Natural killer cell (primary cell): ENCODE results near the gene SLC1A4. TPM values are rescaled to one million over a fixed set of nuclear protein-coding genes. Genes with fewer than 3 reads are reported as not detected.
"Not testable (repeated sequence)": the region's sequence is repeated elsewhere in the genome, so short reads cannot be mapped to it uniquely, and the experiment has no call there.

Experiments
- ATAC-seq, 3 donors: fragments of 150-1000 bp in 2 of 3; fragments of 200-7000 bp in 1 of 3; cut with Tn5 transposase; 1 replicate in 1 of 3; 2 replicates in 2 of 3; pipeline ENCODE4 v1.10.0; 2021; ENCODE audit warnings: mild to moderate bottlenecking in 2 of 3, moderate library complexity in 2 of 3
- DNase-seq, 2 donors: peaks; one replicate each; pipeline versions ENCODE4 v3.0.0 to v3.0.0-alpha.2; 2013 to 2021; ENCODE audit warnings: mixed read lengths in 1 of 2
- H3K27ac ChIP-seq: one replicate; pipeline ENCODE4 v1.5.1; 2013; ENCODE audit warnings: mild to moderate bottlenecking, low read length
- H3K27me3 ChIP-seq: one replicate; pipeline ENCODE4 v1.6.1; 2013; ENCODE audit warnings: low read length; ENCODE audit not compliant: control insufficient read depth, insufficient read depth
- H3K36me3 ChIP-seq: one replicate; pipeline ENCODE4 v1.6.1; 2013; ENCODE audit warnings: low read length; ENCODE audit not compliant: control insufficient read depth, insufficient read depth
- H3K4me1 ChIP-seq: one replicate; pipeline ENCODE4 v1.6.1; 2013; ENCODE audit warnings: low read length; ENCODE audit not compliant: control insufficient read depth, insufficient read depth
- H3K4me3 ChIP-seq: one replicate; pipeline ENCODE4 v1.5.1; 2013; ENCODE audit warnings: low read length
- H3K9me3 ChIP-seq: one replicate; pipeline ENCODE4 v1.6.1; 2013; ENCODE audit warnings: low read length; ENCODE audit not compliant: control insufficient read depth, insufficient read depth
- H3K27ac Mint-ChIP-seq, 2 donors: one replicate each; pipeline ENCODE4 v1.8.0; 2022; ENCODE audit warnings: mild to moderate bottlenecking in 2 of 2, mixed read lengths in 2 of 2, moderate library complexity in 1 of 2
- H3K27me3 Mint-ChIP-seq, 2 donors: one replicate each; pipeline ENCODE4 v1.8.0; 2022; ENCODE audit warnings: low read depth in 2 of 2, mixed read lengths in 2 of 2
- H3K36me3 Mint-ChIP-seq: one replicate; pipeline ENCODE4 v1.8.0; 2022; ENCODE audit warnings: mixed read lengths
- H3K4me1 Mint-ChIP-seq, 2 donors: one replicate each; pipeline ENCODE4 v1.8.0; 2022; ENCODE audit warnings: mixed read lengths in 2 of 2
- H3K4me3 Mint-ChIP-seq: one replicate; pipeline ENCODE4 v1.8.0; 2022; ENCODE audit warnings: mild to moderate bottlenecking, moderate library complexity, mixed read lengths
- H3K9me3 Mint-ChIP-seq, 2 donors: one replicate each; pipeline ENCODE4 v1.8.0; 2022; ENCODE audit warnings: mixed read lengths in 2 of 2
- CTCF ChIP-seq: fragments of 200-600 bp; IDR thresholded peaks from one replicate; pipeline ENCODE4 v1.8.0; 2022; ENCODE audit warnings: antibody characterized with exemption
- WGBS: methylation state at CpG from one replicate; pipeline ENCODE4 v1.1.7; 2013; ENCODE audit warnings: missing lambda C conversion rate; ENCODE audit not compliant: insufficient coverage; 5-methylcytosine and 5-hydroxymethylcytosine counted together
- intact Hi-C: fragments of 100-400 bp; cut with micrococcal nuclease; formaldehyde crosslinking; loops from one replicate; pipeline ENCODE4 v1.14.2; 2022
- total RNA-seq, 4 donors: library from RNA; stranded (reverse); fragments of 120-200 nt in 1 of 4; gene quantifications; one replicate each; pipeline versions ENCODE4 v1.2.3 to v1.2.4, GENCODE V29; 2013 to 2022

The SLC1A4 gene
- total RNA-seq, 3 donors from 2014 or later (not counting 1 experiment from before 2014, with no cell fraction given) = 3.9 to 13.8 (median 5.6) TPM

GRCh38 chr2:64958556-64958955 is 30.6 kb upstream of the SLC1A4 start:
- TF ChIP-seq CTCF = no peak
- Histone ChIP-seq H3K27me3 (no peaks in the 10 kb centered on the region), H3K36me3 (no peaks in the 10 kb centered on the region), H3K4me1 (no peaks in the 10 kb centered on the region), H3K27ac (no peak overlapping the region), H3K9me3 (no peaks in the 10 kb centered on the region), H3K4me3 (no peak overlapping the region)
- H3K4me1 Mint-ChIP-seq = no peaks in the 10 kb centered on the region
- WGBS = 95% methylated on average over 9 of the region's 9 CpGs
- no peak overlapping the region for H3K4me3 Mint-ChIP-seq
- DNase-seq (no peak), ATAC-seq (no peak)
- intact Hi-C loops = no loop called here
- H3K27me3 Mint-ChIP-seq = no peaks in the 10 kb centered on the region
- H3K36me3 Mint-ChIP-seq = no peaks in the 10 kb centered on the region
- H3K9me3 Mint-ChIP-seq = no peaks in the 10 kb centered on the region
- no peak overlapping the region for H3K27ac Mint-ChIP-seq

- Histone ChIP-seq H3K4me3 (no peak overlapping the region), H3K36me3 (no peaks in the 10 kb centered on the region), H3K27ac (no peak overlapping the region), H3K4me1 (no peaks in the 10 kb centered on the region), H3K9me3 (no peaks in the 10 kb centered on the region), H3K27me3 (no peaks in the 10 kb centered on the region)
- Mint-ChIP-seq H3K9me3 (no peaks in the 10 kb centered on the region), H3K4me3 (no peak overlapping the region), H3K36me3 (no peaks in the 10 kb centered on the region), H3K27ac (no peak overlapping the region), H3K4me1 (no peaks in the 10 kb centered on the region), H3K27me3 (no peaks in the 10 kb centered on the region)
- TF ChIP-seq CTCF = no peak
- ATAC-seq (no peak), DNase-seq (no peak)
- 92% methylated on average over 2 of the region's 2 CpGs for WGBS
- intact Hi-C loops = no loop called here
Measured at GRCh38 chr2:64960819-64961218, 28.4 kb upstream of the SLC1A4 start.

GRCh38 chr2:64963138-64963537 is 26.1 kb upstream of the SLC1A4 start:
- H3K4me1 Mint-ChIP-seq, H3K27me3 ChIP-seq, H3K27ac Mint-ChIP-seq, H3K9me3 Mint-ChIP-seq, H3K9me3 ChIP-seq, H3K4me3 Mint-ChIP-seq, H3K27me3 Mint-ChIP-seq, H3K4me1 ChIP-seq, intact Hi-C loops, ATAC-seq, H3K36me3 ChIP-seq, H3K4me3 ChIP-seq, H3K36me3 Mint-ChIP-seq, DNase-seq, H3K27ac ChIP-seq: not testable (repeated sequence)
- WGBS = 89% methylated on average over 4 of the region's 4 CpGs

GRCh38 chr2:64963719-64964118 is 25.5 kb upstream of the SLC1A4 start:
- TF ChIP-seq CTCF = no peak
- H3K4me1 Mint-ChIP-seq = no peaks in the 10 kb centered on the region
- WGBS = 91% methylated on average over 1 of the region's 1 CpG

More at GRCh38 chr2:64963719-64964118, 25.5 kb upstream of the SLC1A4 start:
- Histone ChIP-seq H3K9me3 (no peaks in the 10 kb centered on the region), H3K4me3 (no peak overlapping the region), H3K4me1 (no peaks in the 10 kb centered on the region), H3K36me3 (no peaks in the 10 kb centered on the region), H3K27ac (no peak overlapping the region), H3K27me3 (no peaks in the 10 kb centered on the region)
- DNase-seq (no peak), ATAC-seq (no peak)
- H3K27ac Mint-ChIP-seq = no peak overlapping the region
- no peaks in the 10 kb centered on the region for H3K9me3 Mint-ChIP-seq
- no peak overlapping the region for H3K4me3 Mint-ChIP-seq
- H3K27me3 Mint-ChIP-seq = no peaks in the 10 kb centered on the region
- H3K36me3 Mint-ChIP-seq = no peaks in the 10 kb centered on the region
- intact Hi-C loops = no loop called here
